Pancreas (tissue), 10 donors: Measurements from ENCODE around the gene SRSF5. TPM values are rescaled to one million over a fixed set of nuclear protein-coding genes. Genes with fewer than 3 reads are reported as not detected.

Source experiments
- ATAC-seq, 4 donors: fragments of 200-7000 bp; cut with Tn5 transposase; one replicate each; pipeline versions ENCODE4 v1.8.0 to v1.9.1; 2020; ENCODE audit warnings: mild to moderate bottlenecking in 4 of 4, moderate library complexity in 4 of 4
- DNase-seq, 6 donors: peaks; one replicate each; pipeline ENCODE4 v3.0.0-alpha.2; 2020
- FAIRE-seq: peaks from 2 replicates; lab custom pipeline; 2012; peaks lifted over from hg19 to GRCh38; lab: Jason Lieb, UNC
- H3K27ac ChIP-seq, 4 donors: fragments of 200-600 bp; sonication (generic); 1 replicate in 3 of 4; 2 replicates in 1 of 4; pipeline versions ENCODE4 v1.5.0 to v1.8.0; 2020
- H3K27me3 ChIP-seq, 4 donors: fragments of 200-600 bp; one replicate each; pipeline ENCODE4 v1.8.0; 2021
- H3K36me3 ChIP-seq, 3 donors: fragments of 200-600 bp; sonication (generic) in 1 of 3; one replicate each; pipeline versions ENCODE4 v1.5.0 to v1.8.0; 2020 to 2021
- H3K4me1 ChIP-seq, 3 donors: fragments of 200-600 bp; one replicate each; pipeline ENCODE4 v1.8.0; 2021
- H3K4me3 ChIP-seq, 4 donors: fragments of 200-600 bp; sonication (generic) in 2 of 4; one replicate each; pipeline versions ENCODE4 v1.5.0 to v1.8.0; 2020 to 2021
- H3K9me3 ChIP-seq, 4 donors: fragments of 200-600 bp; one replicate each; pipeline ENCODE4 v1.8.0; 2021
- CTCF ChIP-seq, 4 donors: fragments of 200-600 bp; sonication (generic) in 3 of 4; IDR thresholded peaks; one replicate each; pipeline versions ENCODE4 v1.5.0 to v1.8.0; 2021; ENCODE audit warnings: antibody characterized with exemption in 4 of 4
- WGBS, 2 donors: extraction: QIAGEN DNeasy Blood & Tissue Kit; methylation state at CpG; one replicate each; pipeline ENCODE4 v1.1.7; 2013; 5-methylcytosine and 5-hydroxymethylcytosine counted together
- intact Hi-C, 3 donors: fragments of 100-400 bp; cut with DNase I; formaldehyde crosslinking; loops; one replicate each; pipeline versions ENCODE4 v1.11.1 to v1.14.2; 2022
- polyA plus RNA-seq, 2 donors: library from polyadenylated mRNA; stranded (reverse); fragments of 200-250 nt; gene quantifications; one replicate each; pipeline ENCODE4 v1.2.3, GENCODE V29; 2013
- total RNA-seq, 6 donors: library from RNA; stranded (reverse); fragmentation: NEBNext Ultra II Directional in 4 of 6; extraction: Animal tissue kit (Norgen Biotek cat#: 25700) in 4 of 6; gene quantifications; one replicate each; pipeline versions ENCODE4 v1.2.1 to v1.2.4, GENCODE V29; 2021 to 2023
- donor health status: healthy with polysubstance abuse.
- donor health status: DM: no; HTN: no; CAD: no; lungs with moderate emphysema.
- donor health status: DM: no; HTN: no; CAD: no.
- donor health status: control.
- donor health status: control.
- donor health status: Bipolar disorder and iron deficiency.
- donor health status: DM: yes; HTN: yes; CAD: no.
- donor health status: DM: no; HTN: no; CAD: no.
- donor health status: DM: no; HTN: no; CAD: no.
- donor health status: DM: yes; HTN: yes; CAD: no.

The SRSF5 gene
- total and polyA plus RNA-seq, 8 donors = 78.0 to 314 (median 135) TPM

GRCh38 chr14:69767369-69767999, 542 bp downstream of the SRSF5 start:
- intact Hi-C loops = no loop called here
- H3K36me3 ChIP-seq = peaks cover 3 to 45% (median 32%) of the 10 kb centered on the region in 3 donors
- H3K4me3 ChIP-seq = peak overlapping the region; percentile 74 to 93 (median 84)
- ATAC-seq (peak; percentile 87 to 95 (median 90)), FAIRE-seq (no peak), DNase-seq (peak; percentile 87 to 97 (median 92))
- H3K9me3 ChIP-seq = no peaks in the 10 kb centered on the region
- peak overlapping the region; percentile 99 to 100 (median 100) for H3K27ac ChIP-seq
- WGBS, 2 donors = 0% methylated on average over 53 to 54 of the region's 54 CpGs
- peaks cover 0 to 4% (median 0%) of the 10 kb centered on the region in 4 donors for H3K27me3 ChIP-seq
- TF ChIP-seq CTCF (IDR thresholded peaks at IDR 0.05) = no peak
- peaks cover 18 to 32% (median 24%) of the 10 kb centered on the region in 3 donors for H3K4me1 ChIP-seq

GRCh38 chr14:69768873-69769272, 1.9 kb downstream of the SRSF5 start:
- WGBS, 2 donors = 76 to 86% methylated on average over 8 of the region's 8 CpGs
- H3K4me3 ChIP-seq = peak overlapping the region; percentile 74 to 93 (median 84)

GRCh38 chr14:69769623-69770022, 2.7 kb downstream of the SRSF5 start:
- Histone ChIP-seq H3K4me1 (peaks cover 18 to 32% (median 24%) of the 10 kb centered on the region in 3 donors), H3K27me3 (no peaks in the 10 kb centered on the region), H3K9me3 (no peaks in the 10 kb centered on the region), H3K4me3 (peak overlapping the region in 1 of 4 donors; percentile 74), H3K36me3 (peaks cover 8 to 57% (median 47%) of the 10 kb centered on the region in 3 donors), H3K27ac (no peak overlapping the region)
- intact Hi-C loops = no loop called here
- FAIRE-seq (no peak), DNase-seq (peak in 2 of 6 donors; percentile 31 to 32), ATAC-seq (no peak)
- TF ChIP-seq CTCF (IDR thresholded peaks at IDR 0.05) = no peak
- 68 to 71% methylated on average over 22 of the region's 22 CpGs for WGBS, 2 donors

More at GRCh38 chr14:69768873-69769272, 1.9 kb downstream of the SRSF5 start:
- no peak for ATAC-seq
- Histone ChIP-seq H3K4me1 (peaks cover 18 to 32% (median 24%) of the 10 kb centered on the region in 3 donors), H3K9me3 (no peaks in the 10 kb centered on the region), H3K27ac (no peak overlapping the region), H3K36me3 (peaks cover 8 to 57% (median 42%) of the 10 kb centered on the region in 3 donors), H3K27me3 (no peaks in the 10 kb centered on the region)
- no peak for TF ChIP-seq CTCF (IDR thresholded peaks at IDR 0.05)
- DNase-seq = no peak
- no peak for FAIRE-seq
- intact Hi-C loops = no loop called here

- peaks cover 8 to 57% (median 56%) of the 10 kb centered on the region in 3 donors for H3K36me3 ChIP-seq
- H3K27me3 ChIP-seq = no peaks in the 10 kb centered on the region
- TF ChIP-seq CTCF (IDR thresholded peaks at IDR 0.05) = no peak
- no peak overlapping the region for H3K27ac ChIP-seq
- intact Hi-C loops = no loop called here
- H3K4me1 ChIP-seq = peaks cover 18 to 32% (median 24%) of the 10 kb centered on the region in 3 donors
- FAIRE-seq (no peak), DNase-seq (no peak), ATAC-seq (no peak)
- H3K9me3 ChIP-seq = no peaks in the 10 kb centered on the region
- WGBS, 2 donors = 81 to 82% methylated on average over 3 of the region's 3 CpGs
- no peak overlapping the region for H3K4me3 ChIP-seq
Measured at GRCh38 chr14:69770559-69770958, 3.6 kb downstream of the SRSF5 start.

- no peak for DNase-seq
- Histone ChIP-seq H3K36me3 (peaks cover 8 to 57% (median 56%) of the 10 kb centered on the region in 3 donors), H3K4me3 (no peak overlapping the region), H3K4me1 (peaks cover 17 to 32% (median 24%) of the 10 kb centered on the region in 3 donors), H3K27ac (no peak overlapping the region), H3K27me3 (no peaks in the 10 kb centered on the region), H3K9me3 (no peaks in the 10 kb centered on the region)
- no peak for FAIRE-seq
- 94 to 95% methylated on average over 16 of the region's 16 CpGs for WGBS, 2 donors
- no peak for ATAC-seq
- intact Hi-C loops = no loop called here
- no peak for TF ChIP-seq CTCF (IDR thresholded peaks at IDR 0.05)
Measured at GRCh38 chr14:69771136-69771535, 4.2 kb downstream of the SRSF5 start.
